Mesendoderm (in vitro differentiated cells): ENCODE measurements around the gene SUPT7L.
"Not testable (repeated sequence)": the region's sequence is repeated elsewhere in the genome, so short reads cannot be mapped to it uniquely, and the experiment has no call there.

ENCODE experiments used
- DNase-seq: peaks from one replicate; pipeline ENCODE4 v3.0.0; 2013
- H2AK5ac ChIP-seq: 2 replicates; pipeline ENCODE4 v1.6.1; 2013; ENCODE audit warnings: low read length, inconsistent platforms
- H2BK120ac ChIP-seq: 2 replicates; pipeline ENCODE4 v1.6.1; 2013; ENCODE audit warnings: low read depth, mild to moderate bottlenecking, low read length, moderate library complexity, mixed read lengths
- H2BK15ac ChIP-seq: replicated peaks from 2 replicates; pipeline ENCODE4 v1.6.1; 2013; ENCODE audit warnings: low read depth, mild to moderate bottlenecking, moderate library complexity
- H2BK5ac ChIP-seq: 2 replicates; pipeline ENCODE4 v1.6.1; 2013; ENCODE audit warnings: low read length, inconsistent platforms
- H3K18ac ChIP-seq: 2 replicates; pipeline ENCODE4 v1.6.1; 2013; ENCODE audit warnings: mild to moderate bottlenecking, low read length, mixed read lengths
- H3K23ac ChIP-seq: one replicate; pipeline ENCODE4 v1.6.1; 2013; ENCODE audit warnings: low read length
- H3K27ac ChIP-seq: 2 replicates; pipeline ENCODE4 v1.5.1; 2013; ENCODE audit warnings: low read depth, mild to moderate bottlenecking, inconsistent platforms, low read length, moderate library complexity
- H3K27me3 ChIP-seq: 2 replicates; pipeline ENCODE4 v1.6.1; 2013; ENCODE audit warnings: low read length, control low read depth, mild to moderate bottlenecking, inconsistent platforms; ENCODE audit not compliant: insufficient read depth, poor library complexity
- H3K36me3 ChIP-seq: 2 replicates; pipeline ENCODE4 v1.6.1; 2013; ENCODE audit warnings: low read length, inconsistent platforms; ENCODE audit not compliant: control insufficient read depth, insufficient read depth
- H3K4ac ChIP-seq: one replicate; pipeline ENCODE4 v1.6.1; 2013; ENCODE audit warnings: low read depth, mild to moderate bottlenecking, low read length, moderate library complexity
- H3K4me1 ChIP-seq: 2 replicates; pipeline ENCODE4 v1.6.1; 2013; ENCODE audit warnings: low read depth, low read length, inconsistent platforms; ENCODE audit not compliant: control insufficient read depth
- H3K4me2 ChIP-seq: 2 replicates; pipeline ENCODE4 v1.6.1; 2013; ENCODE audit warnings: low read length
- H3K4me3 ChIP-seq: 2 replicates; pipeline ENCODE4 v1.5.1; 2013; ENCODE audit warnings: mild to moderate bottlenecking, low read length
- H3K56ac ChIP-seq: one replicate; pipeline ENCODE4 v1.6.1; 2013; ENCODE audit warnings: low read length
- H3K79me1 ChIP-seq: 2 replicates; pipeline ENCODE4 v1.6.1; 2013; ENCODE audit warnings: low read length, inconsistent platforms
- H3K79me2 ChIP-seq: 2 replicates; pipeline ENCODE4 v1.6.1; 2013; ENCODE audit warnings: mild to moderate bottlenecking, low read length; ENCODE audit not compliant: control insufficient read depth, insufficient read depth
- H3K9ac ChIP-seq: 2 replicates; pipeline ENCODE4 v1.6.1; 2013; ENCODE audit warnings: low read length, inconsistent platforms
- H4K5ac ChIP-seq: one replicate; pipeline ENCODE4 v1.6.1; 2013; ENCODE audit warnings: low read length
- H4K8ac ChIP-seq: one replicate; pipeline ENCODE4 v1.6.1; 2013; ENCODE audit warnings: low read depth, mild to moderate bottlenecking, control low read depth, low read length, moderate library complexity
- WGBS: extraction: QIAGEN DNeasy Blood & Tissue Kit; methylation state at CpG from one replicate; pipeline ENCODE4 v1.1.7; 2013; ENCODE audit warnings: low lambda C conversion rate, missing lambda C conversion rate; ENCODE audit not compliant: insufficient coverage; ENCODE audit errors: extremely low coverage; 5-methylcytosine and 5-hydroxymethylcytosine counted together

Gene SUPT7L

GRCh38 chr2:27697660-27698059 lies 34.2 kb upstream of the SUPT7L start:
- no peak overlapping the region for H3K18ac ChIP-seq
- no peak overlapping the region for H3K23ac ChIP-seq
- no CpG with 5 or more reads among the region's 1 CpG for WGBS

DNA sequence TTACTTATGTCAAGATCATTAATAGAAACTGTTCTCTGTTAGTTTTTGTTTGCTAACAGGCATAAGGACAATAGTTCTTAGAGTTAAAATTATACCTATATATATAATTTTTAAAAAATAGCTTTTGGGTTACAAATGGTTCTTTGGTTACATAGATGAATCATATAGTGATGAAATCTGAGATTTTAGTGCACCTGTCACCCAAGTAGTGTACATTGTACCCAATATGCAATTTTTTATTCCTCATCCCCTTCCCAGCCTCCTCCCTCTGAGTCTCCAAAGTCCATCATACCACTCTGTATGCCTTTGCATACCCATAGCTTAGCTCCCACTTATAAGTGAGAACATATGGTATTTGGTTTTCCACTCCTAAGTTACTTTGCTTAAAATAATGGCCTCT lies 26.6 kb upstream of the SUPT7L start:
- no peak overlapping the region for H2BK5ac ChIP-seq
- no peaks in the 10 kb centered on the region for H3K79me2 ChIP-seq
- no peak overlapping the region for H3K23ac ChIP-seq
- H3K4me3 ChIP-seq = no peak overlapping the region
- no peak overlapping the region for H3K56ac ChIP-seq
- H2BK120ac ChIP-seq = no peak overlapping the region
- no peak overlapping the region for H3K27ac ChIP-seq
- no peak overlapping the region for H4K8ac ChIP-seq
- no peaks in the 10 kb centered on the region for H3K79me1 ChIP-seq
- no peak overlapping the region for H3K4ac ChIP-seq
- no peaks in the 10 kb centered on the region for H3K27me3 ChIP-seq
- no peak overlapping the region for H2AK5ac ChIP-seq
- H3K36me3 ChIP-seq = peaks cover 3% of the 10 kb centered on the region
- H2BK15ac ChIP-seq = no peak overlapping the region
- H3K9ac ChIP-seq = no peak overlapping the region
- H4K5ac ChIP-seq = no peak overlapping the region
- H3K18ac ChIP-seq = no peak overlapping the region
- no peak overlapping the region for H3K4me2 ChIP-seq
- no peaks in the 10 kb centered on the region for H3K4me1 ChIP-seq
- DNase-seq = no peak

More at GRCh38 chr2:27697660-27698059, 34.2 kb upstream of the SUPT7L start:
- Histone ChIP-seq H3K27ac (no peak overlapping the region), H2BK15ac (no peak overlapping the region), H3K4ac (no peak overlapping the region), H4K8ac (no peak overlapping the region), H3K79me1 (no peaks in the 10 kb centered on the region), H3K4me2 (no peak overlapping the region), H2BK5ac (no peak overlapping the region), H4K5ac (no peak overlapping the region), H2AK5ac (no peak overlapping the region), H3K79me2 (no peaks in the 10 kb centered on the region), H3K9ac (no peak overlapping the region), H2BK120ac (no peak overlapping the region), H3K56ac (no peak overlapping the region), H3K4me1 (no peaks in the 10 kb centered on the region), H3K4me3 (no peak overlapping the region), H3K36me3 (no peaks in the 10 kb centered on the region), H3K27me3 (no peaks in the 10 kb centered on the region)
- DNase-seq = no peak

DNA sequence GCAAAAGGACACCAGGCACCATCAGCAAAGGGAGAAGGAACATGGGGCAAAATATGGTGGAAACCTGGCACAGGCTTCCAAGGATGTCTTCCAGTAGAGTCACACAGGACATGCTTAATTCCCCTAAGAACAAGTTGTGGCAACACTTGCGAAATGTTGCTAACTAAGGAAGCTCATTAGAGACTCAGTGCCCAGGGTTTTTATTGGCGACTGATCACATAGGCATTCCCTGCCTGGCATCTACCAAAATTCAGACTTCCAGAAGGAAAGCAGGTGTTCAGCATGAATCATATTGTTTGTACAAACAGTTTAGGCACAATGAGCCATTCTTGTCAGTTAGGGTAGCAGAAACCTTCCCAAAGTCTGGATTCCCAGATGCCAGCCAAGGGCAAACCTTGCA lies 26.0 kb upstream of the SUPT7L start:
- Histone ChIP-seq H3K9ac (no peak overlapping the region), H2BK120ac (no peak overlapping the region), H2BK15ac (no peak overlapping the region), H3K4ac (no peak overlapping the region), H3K79me1 (no peaks in the 10 kb centered on the region), H4K8ac (no peak overlapping the region), H3K27ac (no peak overlapping the region), H3K56ac (no peak overlapping the region), H3K18ac (no peak overlapping the region), H3K4me2 (no peak overlapping the region), H3K4me1 (no peaks in the 10 kb centered on the region), H3K79me2 (no peaks in the 10 kb centered on the region), H4K5ac (no peak overlapping the region), H3K23ac (no peak overlapping the region), H3K27me3 (no peaks in the 10 kb centered on the region), H2BK5ac (no peak overlapping the region), H3K36me3 (peaks cover 3% of the 10 kb centered on the region), H2AK5ac (no peak overlapping the region), H3K4me3 (no peak overlapping the region)
- no peak for DNase-seq
- WGBS = no CpG with 5 or more reads among the region's 2 CpGs

GRCh38 chr2:27687232-27687631 lies 23.8 kb upstream of the SUPT7L start:
- Histone ChIP-seq H2BK5ac (no peak overlapping the region), H2BK15ac (no peak overlapping the region)

DNA sequence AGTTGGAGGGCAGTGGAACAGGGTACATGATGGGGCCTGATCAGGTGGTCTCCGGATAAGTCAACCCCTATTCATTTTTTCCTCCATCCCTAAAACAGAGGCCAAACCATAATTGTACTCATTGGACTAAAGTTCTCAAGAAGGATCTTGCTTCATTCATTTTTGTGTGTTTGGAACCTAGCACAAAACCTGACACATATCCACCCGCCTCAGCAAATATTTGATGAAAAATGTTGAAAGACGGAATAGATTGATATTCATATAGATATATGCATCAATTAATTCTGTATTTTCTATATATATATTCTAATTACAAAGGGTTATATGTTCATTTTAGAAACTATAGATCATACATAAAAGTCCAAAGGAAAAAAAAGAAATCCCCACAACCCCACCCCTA lies 22.2 kb upstream of the SUPT7L start:
- Histone ChIP-seq H3K36me3 (peaks cover 3% of the 10 kb centered on the region), H2BK120ac (no peak overlapping the region), H4K5ac (no peak overlapping the region), H3K4me1 (no peaks in the 10 kb centered on the region), H3K79me2 (no peaks in the 10 kb centered on the region), H3K4me2 (no peak overlapping the region), H3K23ac (no peak overlapping the region), H3K27ac (no peak overlapping the region), H3K56ac (no peak overlapping the region), H2BK15ac (no peak overlapping the region), H3K18ac (no peak overlapping the region), H3K79me1 (no peaks in the 10 kb centered on the region), H3K27me3 (no peaks in the 10 kb centered on the region), H3K4ac (no peak overlapping the region), H2AK5ac (no peak overlapping the region), H4K8ac (no peak overlapping the region), H3K4me3 (no peak overlapping the region), H2BK5ac (no peak overlapping the region), H3K9ac (no peak overlapping the region)
- DNase-seq = no peak
- WGBS = no CpG with 5 or more reads among the region's 3 CpGs

More at GRCh38 chr2:27687232-27687631, 23.8 kb upstream of the SUPT7L start:
- no peak overlapping the region for H3K27ac ChIP-seq
- H3K79me2 ChIP-seq = no peaks in the 10 kb centered on the region
- H3K79me1 ChIP-seq = no peaks in the 10 kb centered on the region
- no peak for DNase-seq
- peaks cover 3% of the 10 kb centered on the region for H3K36me3 ChIP-seq
- H3K4me3 ChIP-seq = no peak overlapping the region
- no CpG with 5 or more reads among the region's 1 CpG for WGBS
- H2AK5ac ChIP-seq = no peak overlapping the region
- no peak overlapping the region for H4K8ac ChIP-seq
- H3K4me1 ChIP-seq = no peaks in the 10 kb centered on the region
- H3K4me2 ChIP-seq = no peak overlapping the region
- no peak overlapping the region for H3K4ac ChIP-seq
- H3K23ac ChIP-seq = no peak overlapping the region
- no peak overlapping the region for H3K18ac ChIP-seq
- H3K9ac ChIP-seq = no peak overlapping the region
- H2BK120ac ChIP-seq = no peak overlapping the region
- H3K56ac ChIP-seq = no peak overlapping the region
- no peak overlapping the region for H4K5ac ChIP-seq
- no peaks in the 10 kb centered on the region for H3K27me3 ChIP-seq

DNA sequence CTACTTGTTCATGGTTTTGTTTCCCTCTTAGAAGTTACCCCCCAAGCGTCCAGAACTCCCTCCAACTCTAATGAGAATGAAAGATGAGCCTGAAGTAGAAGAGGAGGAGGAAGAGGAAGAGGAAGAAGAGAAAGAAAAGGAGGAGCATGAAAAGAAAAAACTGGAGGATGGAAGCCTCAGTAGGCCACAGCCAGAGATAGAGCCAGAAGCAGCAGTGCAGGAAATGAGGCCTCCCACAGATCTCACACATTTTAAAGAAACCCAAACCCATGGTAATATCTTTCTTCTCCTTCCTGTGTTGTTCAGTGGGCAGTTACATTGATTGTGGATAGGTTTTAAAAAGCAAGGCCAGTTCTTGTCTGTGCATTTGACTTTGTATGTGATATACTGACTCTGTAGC lies 21.6 kb upstream of the SUPT7L start:
- H2BK120ac ChIP-seq, H3K79me2 ChIP-seq, H3K23ac ChIP-seq, H3K79me1 ChIP-seq, H3K18ac ChIP-seq, H3K9ac ChIP-seq, H4K5ac ChIP-seq, H3K4me1 ChIP-seq, H2BK5ac ChIP-seq, H3K56ac ChIP-seq, H4K8ac ChIP-seq, H3K4me2 ChIP-seq, H3K4me3 ChIP-seq, DNase-seq, H3K4ac ChIP-seq, H3K27me3 ChIP-seq, H2BK15ac ChIP-seq, H3K27ac ChIP-seq, H2AK5ac ChIP-seq, H3K36me3 ChIP-seq: not testable (repeated sequence)
- WGBS = no CpG with 5 or more reads among the region's 1 CpG
